ENCODE results near the gene RBPJ.

The RBPJ gene

GRCh38 chr4:26418107-26418506 lies 97.3 kb downstream of the RBPJ start:
- Histone ChIP-seq H3K27me3 (no peaks in the 10 kb centered on the region), H3K4me3 (ENCODE audit: low read depth, low read length) (no peak overlapping the region), H3K36me3 (peaks cover 4% of the 10 kb centered on the region), H3K4me1 (no peaks in the 10 kb centered on the region), H3K9me3 (no peaks in the 10 kb centered on the region)
- no peak for TF ChIP-seq CTCF (IDR thresholded peaks at IDR 0.05; ENCODE audit: low read depth, low read length)
- DNase-seq: no peak

- H3K4me3 ChIP-seq (ENCODE audit: low read depth, low read length): no peak overlapping the region
- no peaks in the 10 kb centered on the region for H3K4me1 ChIP-seq
- H3K9me3 ChIP-seq: no peaks in the 10 kb centered on the region
- TF ChIP-seq CTCF (IDR thresholded peaks at IDR 0.05; ENCODE audit: low read depth, low read length): no peak
- H3K36me3 ChIP-seq: peaks cover 4% of the 10 kb centered on the region
- no peak for DNase-seq
- no peaks in the 10 kb centered on the region for H3K27me3 ChIP-seq
Observed at GRCh38 chr4:26418850-26419249, 98.0 kb downstream of the RBPJ start.

GRCh38 chr4:26420438-26420837 lies 99.6 kb downstream of the RBPJ start:
- H3K9me3 ChIP-seq: no peaks in the 10 kb centered on the region
- H3K27me3 ChIP-seq: no peaks in the 10 kb centered on the region
- no peak for TF ChIP-seq CTCF (IDR thresholded peaks at IDR 0.05; ENCODE audit: low read depth, low read length)
- H3K4me1 ChIP-seq: no peaks in the 10 kb centered on the region
- peaks cover 15% of the 10 kb centered on the region for H3K36me3 ChIP-seq
- no peak for DNase-seq
- no peak overlapping the region for H3K4me3 ChIP-seq (ENCODE audit: low read depth, low read length)

- no peaks in the 10 kb centered on the region for H3K4me1 ChIP-seq
- no peak for DNase-seq
- peaks cover 17% of the 10 kb centered on the region for H3K36me3 ChIP-seq
- no peak overlapping the region for H3K4me3 ChIP-seq (ENCODE audit: low read depth, low read length)
- no peaks in the 10 kb centered on the region for H3K27me3 ChIP-seq
- no peak for TF ChIP-seq CTCF (IDR thresholded peaks at IDR 0.05; ENCODE audit: low read depth, low read length)
- no peaks in the 10 kb centered on the region for H3K9me3 ChIP-seq
Observed at GRCh38 chr4:26420913-26421312, 100.1 kb downstream of the RBPJ start.

- H3K36me3 ChIP-seq: peaks cover 17% of the 10 kb centered on the region
- H3K9me3 ChIP-seq: no peaks in the 10 kb centered on the region
- no peak for DNase-seq
- no peak for TF ChIP-seq CTCF (IDR thresholded peaks at IDR 0.05; ENCODE audit: low read depth, low read length)
- no peak overlapping the region for H3K4me3 ChIP-seq (ENCODE audit: low read depth, low read length)
- H3K27me3 ChIP-seq: no peaks in the 10 kb centered on the region
- no peaks in the 10 kb centered on the region for H3K4me1 ChIP-seq
Observed at GRCh38 chr4:26424153-26424552, 103.3 kb downstream of the RBPJ start.

GRCh38 chr4:26424838-26425237 lies 104.0 kb downstream of the RBPJ start:
- Histone ChIP-seq H3K9me3 (no peaks in the 10 kb centered on the region), H3K36me3 (peaks cover 17% of the 10 kb centered on the region), H3K27me3 (no peaks in the 10 kb centered on the region), H3K4me3 (ENCODE audit: low read depth, low read length) (no peak overlapping the region), H3K4me1 (no peaks in the 10 kb centered on the region)
- TF ChIP-seq CTCF (IDR thresholded peaks at IDR 0.05; ENCODE audit: low read depth, low read length): no peak; the same call in 1 of the 2 replicates
- no peak for DNase-seq

Measured in BE2C (cell line).